Mesenchymal stem cell (in vitro differentiated cells and primary cell): ENCODE results near the gene NKX2-4. TPM values are rescaled to one million over a fixed set of nuclear protein-coding genes. Genes with fewer than 3 reads are reported as not detected.
A peak's percentile ranks its signal among the peaks of the same experiment; 100 is the strongest.

Experiments
- DNase-seq: peaks from one replicate; pipeline ENCODE4 v3.0.0-alpha.2; 2013
- H2AFZ ChIP-seq: one replicate; pipeline ENCODE4 v1.6.1; 2013; ENCODE audit warnings: low read depth, mild to moderate bottlenecking, control low read depth, inconsistent platforms, low read length, moderate library complexity
- H2AK5ac ChIP-seq: 2 replicates; pipeline ENCODE4 v1.6.1; 2013; ENCODE audit warnings: low read length, moderate library complexity, mild to moderate bottlenecking, inconsistent platforms; ENCODE audit not compliant: severe bottlenecking
- H2BK120ac ChIP-seq: one replicate; pipeline ENCODE4 v1.6.1; 2013; ENCODE audit warnings: low read depth, mild to moderate bottlenecking, inconsistent platforms, low read length, moderate library complexity
- H2BK12ac ChIP-seq, 2 experiments: one replicate each; pipeline ENCODE4 v1.6.1; 2013; ENCODE audit warnings: inconsistent platforms in 2 of 2, low read length in 2 of 2, mild to moderate bottlenecking in 2 of 2, moderate library complexity in 2 of 2, control low read depth in 1 of 2
- H2BK15ac ChIP-seq: one replicate; pipeline ENCODE4 v1.6.1; 2013; ENCODE audit warnings: mild to moderate bottlenecking, low read depth, inconsistent platforms; ENCODE audit not compliant: poor library complexity, severe bottlenecking
- H2BK5ac ChIP-seq: 2 replicates; pipeline ENCODE4 v1.6.1; 2013; ENCODE audit warnings: low read depth, mild to moderate bottlenecking, low read length, control low read depth, inconsistent platforms; ENCODE audit not compliant: poor library complexity, severe bottlenecking
- H3K14ac ChIP-seq, 2 experiments: one replicate each; pipeline ENCODE4 v1.6.1; 2013; ENCODE audit warnings: inconsistent platforms in 2 of 2, low read length in 2 of 2, control low read depth in 1 of 2, mild to moderate bottlenecking in 1 of 2, moderate library complexity in 1 of 2
- H3K18ac ChIP-seq, 2 experiments: one replicate each; pipeline ENCODE4 v1.6.1; 2013; ENCODE audit warnings: inconsistent platforms in 2 of 2, low read length in 2 of 2, control low read depth in 1 of 2, low read depth in 1 of 2, mild to moderate bottlenecking in 1 of 2
- H3K23ac ChIP-seq, 2 experiments: one replicate each; pipeline ENCODE4 v1.6.1; 2013; ENCODE audit warnings: inconsistent platforms in 2 of 2, low read length in 2 of 2, mild to moderate bottlenecking in 2 of 2, moderate library complexity in 2 of 2, control low read depth in 1 of 2
- H3K27ac ChIP-seq: 2 replicates; pipeline ENCODE4 v1.5.1; 2013; ENCODE audit warnings: mild to moderate bottlenecking, moderate library complexity, low read length, control low read depth, inconsistent platforms; ENCODE audit not compliant: poor library complexity, severe bottlenecking
- H3K27me3 ChIP-seq, 2 experiments: 2 replicates each; pipeline versions ENCODE4 v1.6.1 to v1.7.0; 2013; ENCODE audit warnings: low read length in 2 of 2, mild to moderate bottlenecking in 2 of 2, moderate library complexity in 2 of 2, control low read depth in 1 of 2, inconsistent platforms in 1 of 2; ENCODE audit not compliant: control insufficient read depth in 1 of 2, insufficient read depth in 1 of 2
- H3K36me3 ChIP-seq, 2 experiments: 2 replicates each; pipeline versions ENCODE4 v1.6.1 to v1.7.0; 2013; ENCODE audit warnings: low read length in 2 of 2, control low read depth in 1 of 2, inconsistent platforms in 1 of 2, low read depth in 1 of 2, mild to moderate bottlenecking in 1 of 2; ENCODE audit not compliant: insufficient read depth in 2 of 2, control insufficient read depth in 1 of 2
- H3K4ac ChIP-seq, 2 experiments: one replicate each; pipeline ENCODE4 v1.6.1; 2013; ENCODE audit warnings: inconsistent platforms in 2 of 2, low read length in 2 of 2, mild to moderate bottlenecking in 2 of 2, moderate library complexity in 2 of 2, control low read depth in 1 of 2, low read depth in 1 of 2
- H3K4me1 ChIP-seq: 2 replicates; pipeline ENCODE4 v1.6.1; 2013; ENCODE audit warnings: low read depth, low read length, control low read depth; ENCODE audit not compliant: control insufficient read depth, insufficient read depth
- H3K4me2 ChIP-seq: 2 replicates; pipeline ENCODE4 v1.6.1; 2013; ENCODE audit warnings: low read length, mild to moderate bottlenecking, inconsistent platforms; ENCODE audit not compliant: poor library complexity, severe bottlenecking
- H3K4me3 ChIP-seq, 2 experiments: 2 replicates each; pipeline versions ENCODE4 v1.5.1 to v1.7.0; 2013; ENCODE audit warnings: low read length in 2 of 2, mild to moderate bottlenecking in 2 of 2, control low read depth in 1 of 2, low read depth in 1 of 2; ENCODE audit not compliant: insufficient read depth in 1 of 2
- H3K79me1 ChIP-seq: replicated peaks from 2 replicates; pipeline ENCODE4 v1.6.1; 2013; ENCODE audit warnings: mild to moderate bottlenecking, control low read depth, low read length, inconsistent platforms; ENCODE audit not compliant: poor library complexity, severe bottlenecking
- H3K9ac ChIP-seq: 2 replicates; pipeline ENCODE4 v1.7.0; 2013; ENCODE audit warnings: mild to moderate bottlenecking, low read length, moderate library complexity
- H3K9me3 ChIP-seq: 2 replicates; pipeline ENCODE4 v1.7.0; 2013; ENCODE audit warnings: mild to moderate bottlenecking, low read length; ENCODE audit not compliant: control insufficient read depth
- H4K8ac ChIP-seq: one replicate; pipeline ENCODE4 v1.6.1; 2013; ENCODE audit warnings: inconsistent platforms, mild to moderate bottlenecking, low read length, moderate library complexity
- H4K91ac ChIP-seq: one replicate; pipeline ENCODE4 v1.6.1; 2013; ENCODE audit warnings: mild to moderate bottlenecking, low read length, inconsistent platforms
- WGBS: methylation state at CpG from one replicate; pipeline ENCODE4 v1.1.7; 2013; ENCODE audit warnings: mixed read lengths; 5-methylcytosine and 5-hydroxymethylcytosine counted together
- polyA plus RNA-seq, 2 experiments: library from polyadenylated mRNA; stranded (reverse); fragments of 200-250 nt; gene quantifications; one replicate each; pipeline ENCODE4 v1.2.3, GENCODE V29; 2013

The NKX2-4 gene
- polyA plus RNA-seq (2013, experiment 1 of 2): not detected
- polyA plus RNA-seq (2013, experiment 2 of 2): not detected

DNA sequence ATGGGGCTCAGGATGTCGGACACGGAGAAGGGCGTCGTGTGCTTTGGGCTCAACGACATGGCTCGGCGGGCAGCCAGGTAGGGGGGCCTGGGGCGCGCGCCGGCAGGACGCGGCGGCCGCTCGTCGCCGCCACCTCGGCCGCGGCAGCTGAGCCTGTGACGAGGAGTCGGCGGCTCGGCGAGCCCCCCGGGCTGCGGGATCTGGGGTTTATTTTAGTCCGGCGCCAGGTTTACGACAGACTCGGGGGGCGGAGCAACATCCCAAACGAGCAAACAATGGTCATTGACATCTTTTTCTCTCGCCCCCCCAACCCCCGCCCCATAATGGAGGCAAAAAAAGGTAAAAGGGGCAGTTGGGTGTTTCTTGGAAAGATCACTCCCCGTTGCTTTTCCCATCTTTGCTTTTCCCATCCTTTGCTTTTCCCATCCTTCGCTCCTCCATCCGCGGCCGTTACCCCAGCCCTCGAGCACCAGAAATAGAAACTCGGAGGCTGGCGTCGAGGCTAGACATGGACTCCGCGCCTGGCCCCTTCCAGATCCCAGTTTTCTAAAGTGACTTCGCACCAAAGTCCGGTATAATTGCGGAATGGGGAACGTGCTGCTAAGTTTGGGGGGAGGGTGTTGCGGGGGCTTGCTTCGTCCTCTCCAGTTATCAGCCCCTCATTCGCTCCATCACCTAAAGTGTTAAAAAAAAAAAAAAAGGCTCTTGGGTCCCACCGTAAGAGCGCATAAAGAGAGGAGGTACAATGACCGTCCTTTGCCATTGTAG, at the start of gene NKX2-4:
NKX2-4 (minus strand) TSS at position 186 of the 768 bp plus-strand sequence; CDS start at position 59, 127 bp downstream.
- Histone ChIP-seq H3K9ac (no peak within 1 kb of the TSS), H3K4me1 (peaks cover 18% of the 10 kb centered on the region), H3K27ac (no peak within 1 kb of the TSS), H3K36me3 (peaks cover 0 to 5% of the 10 kb centered on the region in 2 experiments), H3K18ac (no peak within 1 kb of the TSS), H3K4ac (no peak within 1 kb of the TSS), H2BK12ac (no peak within 1 kb of the TSS), H3K14ac (no peak within 1 kb of the TSS), H2BK5ac (no peak within 1 kb of the TSS), H3K4me3 (no peak within 1 kb of the TSS), H3K79me1 (no peaks in the 10 kb centered on the region), H3K4me2 (peak within 1 kb of the TSS; percentile 70), H3K27me3 (peaks cover 48 to 96% of the 10 kb centered on the region in 2 experiments), H2BK15ac (peak within 1 kb of the TSS; percentile 67), H4K8ac (no peak within 1 kb of the TSS), H3K9me3 (no peaks in the 10 kb centered on the region), H4K91ac (no peak within 1 kb of the TSS), H2AFZ (peak within 1 kb of the TSS; percentile 72), H3K23ac (peak within 1 kb of the TSS in 1 of 2 experiments; percentile 83), H2AK5ac (no peak within 1 kb of the TSS), H2BK120ac (no peak within 1 kb of the TSS)
- no peak for DNase-seq
- 5% methylated on average over 43 of the region's 57 CpGs for WGBS

DNA sequence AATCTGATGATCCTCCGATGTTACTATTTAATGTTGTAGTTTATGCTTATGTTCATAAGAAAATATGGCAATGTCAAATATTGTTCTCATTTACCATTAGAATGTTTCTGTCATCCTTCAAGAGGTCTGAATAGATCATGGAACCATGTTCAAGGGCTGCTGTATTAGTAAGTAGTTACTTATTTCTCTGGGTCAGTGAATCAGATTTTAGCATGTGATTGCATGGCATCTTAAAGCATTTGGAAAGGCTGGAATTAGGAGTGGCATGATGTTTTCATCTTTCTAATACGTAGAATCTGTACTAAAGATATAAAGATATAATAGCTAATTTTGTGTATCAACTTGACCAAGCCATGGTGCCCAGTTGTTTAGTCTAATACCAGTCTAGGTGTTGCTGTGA, 40.5 kb upstream of the NKX2-4 start:
- no peaks in the 10 kb centered on the region for H3K9me3 ChIP-seq
- no peak overlapping the region for H2BK5ac ChIP-seq
- H3K4me2 ChIP-seq: no peak overlapping the region
- no peak overlapping the region for H3K9ac ChIP-seq
- H2BK15ac ChIP-seq: no peak overlapping the region
- H2AK5ac ChIP-seq: no peak overlapping the region
- H3K27ac ChIP-seq: peak overlapping the region; percentile 34
- no CpG with 5 or more reads among the region's 2 CpGs for WGBS
- H2BK120ac ChIP-seq: no peak overlapping the region
- H3K4ac ChIP-seq: no peak overlapping the region
- no peak for DNase-seq
- no peak overlapping the region for H4K8ac ChIP-seq
- no peak overlapping the region for H4K91ac ChIP-seq
- H3K14ac ChIP-seq: no peak overlapping the region
- H3K4me3 ChIP-seq: no peak overlapping the region
- H3K4me1 ChIP-seq: peaks cover 2% of the 10 kb centered on the region
- H2AFZ ChIP-seq: no peak overlapping the region
- no peaks in the 10 kb centered on the region for H3K79me1 ChIP-seq
- H3K18ac ChIP-seq: no peak overlapping the region
- H3K23ac ChIP-seq: no peak overlapping the region
- H3K27me3 ChIP-seq: peaks cover 0 to 2% of the 10 kb centered on the region in 2 experiments
- H2BK12ac ChIP-seq: no peak overlapping the region
- H3K36me3 ChIP-seq: no peaks in the 10 kb centered on the region

DNA sequence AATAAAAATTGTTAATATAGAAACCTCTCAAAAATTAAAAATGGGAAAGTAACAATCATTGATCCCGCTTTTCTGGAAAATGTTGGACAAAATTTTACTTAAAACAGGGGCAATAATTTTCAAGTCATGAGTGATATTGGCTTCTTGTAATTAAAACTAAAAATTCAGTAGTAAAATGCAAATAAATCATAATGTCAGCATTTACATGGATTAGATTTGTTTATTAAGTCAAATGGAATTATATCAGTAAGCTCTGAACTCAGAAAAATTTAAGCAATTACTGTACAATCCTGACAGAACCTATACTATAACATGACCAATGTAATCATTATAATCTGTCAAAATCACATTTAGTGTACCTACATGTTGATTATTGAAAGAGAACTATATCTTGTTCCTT, 39.9 kb upstream of the NKX2-4 start:
- Histone ChIP-seq H3K79me1 (no peaks in the 10 kb centered on the region), H4K8ac (no peak overlapping the region), H3K23ac (no peak overlapping the region), H2BK12ac (no peak overlapping the region), H2BK15ac (no peak overlapping the region), H3K9ac (no peak overlapping the region), H2BK5ac (no peak overlapping the region), H3K27me3 (peaks cover 0 to 2% of the 10 kb centered on the region in 2 experiments), H3K36me3 (no peaks in the 10 kb centered on the region), H3K4me2 (no peak overlapping the region), H2AK5ac (no peak overlapping the region), H3K4ac (no peak overlapping the region), H3K18ac (no peak overlapping the region), H2BK120ac (no peak overlapping the region), H3K9me3 (no peaks in the 10 kb centered on the region), H3K27ac (peak overlapping the region; percentile 16), H3K4me1 (peaks cover 2% of the 10 kb centered on the region), H4K91ac (no peak overlapping the region), H3K4me3 (no peak overlapping the region), H3K14ac (no peak overlapping the region), H2AFZ (no peak overlapping the region)
- no peak for DNase-seq
- no CpG with 5 or more reads among the region's 1 CpG for WGBS

DNA sequence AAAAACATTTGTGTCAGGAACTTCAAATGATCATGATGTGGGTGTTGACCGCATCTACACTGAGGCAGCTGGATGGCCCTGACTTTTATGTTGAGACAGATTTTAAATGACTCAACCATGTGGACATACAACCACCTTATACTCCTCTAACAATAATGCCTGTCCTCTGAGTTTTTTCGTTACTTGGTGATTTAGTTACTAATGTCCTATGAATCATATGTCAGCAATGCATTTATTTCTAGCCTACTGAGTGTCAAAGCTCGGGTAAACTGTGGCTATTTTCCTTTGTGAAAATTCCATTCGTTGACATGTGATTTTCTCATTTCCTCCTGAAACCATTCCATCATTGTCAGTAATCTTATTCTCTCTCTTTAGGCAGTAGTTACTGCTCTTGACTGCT, 38.9 kb upstream of the NKX2-4 start:
- no peak overlapping the region for H2BK120ac ChIP-seq
- no peaks in the 10 kb centered on the region for H3K9me3 ChIP-seq
- no peak overlapping the region for H2AFZ ChIP-seq
- H3K4me3 ChIP-seq: no peak overlapping the region
- H3K4me2 ChIP-seq: no peak overlapping the region
- H3K14ac ChIP-seq: no peak overlapping the region
- H2BK12ac ChIP-seq: no peak overlapping the region
- H2AK5ac ChIP-seq: no peak overlapping the region
- no peak overlapping the region for H3K23ac ChIP-seq
- peaks cover 0 to 2% of the 10 kb centered on the region in 2 experiments for H3K27me3 ChIP-seq
- no peak overlapping the region for H4K8ac ChIP-seq
- H2BK5ac ChIP-seq: peak overlapping the region; percentile 74
- no peak overlapping the region for H4K91ac ChIP-seq
- DNase-seq: peak; percentile 61
- H3K36me3 ChIP-seq: no peaks in the 10 kb centered on the region
- H3K4ac ChIP-seq: no peak overlapping the region
- H2BK15ac ChIP-seq: no peak overlapping the region
- H3K18ac ChIP-seq: no peak overlapping the region
- H3K9ac ChIP-seq: no peak overlapping the region
- 27% methylated on average over 2 of the region's 4 CpGs for WGBS
- peaks cover 2% of the 10 kb centered on the region for H3K4me1 ChIP-seq
- H3K27ac ChIP-seq: peak overlapping the region; percentile 98
- no peaks in the 10 kb centered on the region for H3K79me1 ChIP-seq
